SJCRH30 (cell line): ENCODE results near the gene NRP1. TPM values are rescaled to one million over a fixed set of nuclear protein-coding genes. Genes with fewer than 3 reads are reported as not detected.

ENCODE experiments used
- DNase-seq, 2 experiments: peaks; one replicate each; pipeline ENCODE4 v3.0.0-alpha.2; 2015 to 2020
- H3K27ac ChIP-seq: fragments of 250-450 bp; sonication (Bioruptor Pico); 2 replicates; pipeline ENCODE4 v1.5.1; 2020; ENCODE audit warnings: mild to moderate bottlenecking, moderate library complexity
- H3K27me3 ChIP-seq: fragments of 250-450 bp; sonication (Bioruptor Pico); 2 replicates; pipeline ENCODE4 v1.5.1; 2020; ENCODE audit warnings: mild to moderate bottlenecking, moderate library complexity
- H3K36me3 ChIP-seq: fragments of 250-450 bp; sonication (Bioruptor Pico); 2 replicates; pipeline ENCODE4 v1.5.1; 2020; ENCODE audit warnings: mild to moderate bottlenecking, moderate library complexity
- H3K4me1 ChIP-seq: fragments of 250-450 bp; sonication (Bioruptor Pico); 2 replicates; pipeline ENCODE4 v1.5.1; 2020; ENCODE audit warnings: mild to moderate bottlenecking, moderate library complexity
- H3K4me3 ChIP-seq: fragments of 250-450 bp; sonication (Bioruptor Pico); 2 replicates; pipeline ENCODE4 v1.5.1; 2020; ENCODE audit warnings: mild to moderate bottlenecking, moderate library complexity
- H3K9me3 ChIP-seq: fragments of 250-450 bp; sonication (Bioruptor Pico); replicated peaks from 2 replicates; pipeline ENCODE4 v1.5.1; 2020; ENCODE audit warnings: mild to moderate bottlenecking, moderate library complexity
- total RNA-seq: library from RNA; depleted of rRNA; stranded (reverse); fragments of >200 nt; shearing (Covaris generic); gene quantifications from 2 replicates; pipeline ENCODE4 v1.2.3, GENCODE V29; 2014

Gene NRP1
- total RNA-seq, 1 experiment from 2014 or later, result 21.2 TPM

DNA sequence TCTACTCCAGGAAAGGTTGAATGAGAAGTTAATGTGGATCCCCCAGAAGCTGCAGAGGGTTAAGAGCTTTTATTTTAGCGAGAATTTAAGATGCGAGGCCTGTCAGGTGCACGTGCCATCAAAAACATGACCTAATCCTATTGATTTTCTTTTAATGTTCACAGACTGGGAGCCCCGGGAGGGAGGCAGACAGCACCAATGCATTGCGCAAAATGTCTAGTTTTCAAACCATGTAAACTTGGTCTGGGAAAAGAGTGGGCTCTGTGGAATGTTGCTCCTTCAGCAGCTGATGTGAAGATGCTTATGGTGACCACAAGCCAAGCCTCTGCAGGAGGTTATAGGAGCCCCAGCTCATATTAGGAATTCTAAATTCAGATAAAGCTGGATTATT is 204.5 kb downstream of the NRP1 start:
- Histone ChIP-seq H3K36me3 (no peaks in the 10 kb centered on the region), H3K27me3 (no peaks in the 10 kb centered on the region), H3K4me1 (peaks cover 15% of the 10 kb centered on the region), H3K4me3 (no peak overlapping the region), H3K27ac (no peak overlapping the region), H3K9me3 (no peaks in the 10 kb centered on the region)
- DNase-seq, result no peak

DNA sequence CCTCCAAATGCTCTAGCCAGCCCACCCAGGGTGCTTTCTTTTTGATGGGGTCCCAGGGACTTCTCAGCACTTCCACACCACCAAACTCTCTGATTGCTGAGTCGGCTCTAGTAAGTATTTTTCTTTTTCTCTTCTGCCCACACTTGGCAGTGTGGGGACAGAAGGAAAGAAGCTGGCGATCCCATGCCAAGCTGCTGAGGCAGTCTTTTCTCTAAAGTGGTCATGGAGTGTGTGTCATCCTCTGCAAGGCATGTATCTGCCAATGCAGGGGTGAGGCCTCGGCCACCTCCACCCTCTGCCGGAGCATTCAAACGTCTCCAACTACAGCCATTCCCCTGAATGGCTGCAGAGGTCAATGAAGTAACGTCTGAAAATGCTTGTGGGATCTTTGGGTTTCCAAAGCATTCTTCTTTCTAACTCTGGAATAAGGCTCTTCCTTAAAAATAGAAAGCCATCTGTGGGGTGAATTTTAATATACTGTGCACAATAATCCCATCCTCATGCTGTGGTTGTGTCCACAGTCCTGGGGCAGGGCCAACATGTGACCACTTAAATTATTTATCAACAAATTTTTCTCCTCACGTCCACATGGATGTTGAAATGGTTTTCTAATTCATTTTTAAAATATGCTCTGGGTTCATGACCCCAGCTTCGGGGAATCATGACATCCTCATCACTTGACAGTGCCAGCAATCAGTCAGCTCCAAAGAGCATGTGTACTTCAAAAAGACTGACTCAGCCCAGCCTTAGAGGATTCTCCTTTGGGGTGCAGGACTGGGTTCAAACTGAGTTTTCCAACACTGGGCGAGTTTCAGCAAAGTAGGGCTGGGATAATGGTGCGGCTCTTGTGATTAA is 205.1 kb downstream of the NRP1 start:
- Histone ChIP-seq H3K27me3 (no peaks in the 10 kb centered on the region), H3K4me3 (no peak overlapping the region), H3K4me1 (peaks cover 15% of the 10 kb centered on the region), H3K27ac (no peak overlapping the region), H3K9me3 (no peaks in the 10 kb centered on the region), H3K36me3 (no peaks in the 10 kb centered on the region)
- DNase-seq, result no peak

DNA sequence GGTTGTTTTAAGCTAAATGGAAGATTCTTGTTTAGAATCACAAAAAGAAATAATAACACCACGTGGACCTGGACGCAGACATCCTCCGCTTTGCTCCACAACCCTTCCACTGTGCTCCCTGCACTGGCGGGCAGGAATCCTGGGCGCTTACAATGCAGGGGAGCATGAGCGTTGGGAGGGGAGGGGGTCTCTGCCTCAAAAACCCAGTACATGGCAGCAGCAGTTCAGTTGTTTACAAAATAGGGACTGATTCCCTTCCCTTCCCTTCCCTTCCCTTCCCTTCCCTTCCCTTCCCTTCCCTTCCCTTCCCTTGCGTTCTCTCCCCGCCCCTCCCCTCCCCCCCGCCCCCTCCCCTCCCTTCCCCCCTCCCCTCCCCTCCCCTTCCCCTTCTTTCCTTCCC is 206.8 kb downstream of the NRP1 start:
- H3K9me3 ChIP-seq, result no peaks in the 10 kb centered on the region
- no peak for DNase-seq
- no peak overlapping the region for H3K4me3 ChIP-seq
- no peaks in the 10 kb centered on the region for H3K36me3 ChIP-seq
- H3K4me1 ChIP-seq, result peaks cover 7% of the 10 kb centered on the region
- H3K27me3 ChIP-seq, result no peaks in the 10 kb centered on the region
- H3K27ac ChIP-seq, result no peak overlapping the region
